HG02571 (cell line): ENCODE measurements around the gene NMRAL1.

Experiments used
- ATAC-seq: cut with Tn5 transposase; IDR thresholded peaks from one replicate; pipeline ENCODE4 v1.9.1; 2021; ENCODE audit warnings: mild to moderate bottlenecking, moderate library complexity; ENCODE audit not compliant: unreplicated experiment

NMRAL1 gene

GRCh38 chr16:4505356-4506147 lies 31.1 kb upstream of the NMRAL1 start:
- no peak for ATAC-seq

- ATAC-seq, result no peak
These were observed 26.6 kb upstream of the NMRAL1 start for GRCh38 chr16:4501071-4501478.

- no peak for ATAC-seq
These were observed 25.8 kb upstream of the NMRAL1 start for GRCh38 chr16:4500272-4500671.

GRCh38 chr16:4499196-4499555 lies 24.8 kb upstream of the NMRAL1 start:
- no peak for ATAC-seq

GRCh38 chr16:4498546-4499195 lies 24.2 kb upstream of the NMRAL1 start:
- no peak for ATAC-seq

GRCh38 chr16:4496305-4496704 lies 21.9 kb upstream of the NMRAL1 start:
- no peak for ATAC-seq

GRCh38 chr16:4495766-4496165 lies 21.3 kb upstream of the NMRAL1 start:
- ATAC-seq, result no peak

GRCh38 chr16:4494746-4495490 lies 20.5 kb upstream of the NMRAL1 start:
- no peak for ATAC-seq

- no peak for ATAC-seq
These were observed 17.5 kb upstream of the NMRAL1 start for GRCh38 chr16:4491898-4492297.

GRCh38 chr16:4489030-4489429 lies 14.6 kb upstream of the NMRAL1 start:
- no peak for ATAC-seq

GRCh38 chr16:4488499-4488967 lies 14.1 kb upstream of the NMRAL1 start:
- no peak for ATAC-seq

GRCh38 chr16:4487955-4488498 lies 13.6 kb upstream of the NMRAL1 start:
- ATAC-seq, result no peak

GRCh38 chr16:4486126-4486893 lies 11.9 kb upstream of the NMRAL1 start:
- ATAC-seq, result no peak

GRCh38 chr16:4481963-4482362 lies 7.5 kb upstream of the NMRAL1 start:
- no peak for ATAC-seq

GRCh38 chr16:4481526-4481925 lies 7.1 kb upstream of the NMRAL1 start:
- no peak for ATAC-seq

GRCh38 chr16:4477966-4478365 lies 3.5 kb upstream of the NMRAL1 start:
- no peak for ATAC-seq

- peak; percentile 73 for ATAC-seq
These were observed 1.7 kb upstream of the NMRAL1 start, which contains the start of gene HMOX2 for GRCh38 chr16:4475880-4476788. Gene HMOX2 (plus strand): TSS chr16:4476398. CDS start chr16:4505525, 29,127 bp downstream.

GRCh38 chr16:4472880-4473279 lies 1.5 kb downstream of the NMRAL1 start:
- ATAC-seq, result no peak

GRCh38 chr16:4471869-4472268 lies 2.6 kb downstream of the NMRAL1 start:
- ATAC-seq, result no peak

- ATAC-seq, result no peak
These were observed 5.5 kb downstream of the NMRAL1 start for GRCh38 chr16:4468972-4469371.
